GM12875 (cell line): Measurements from ENCODE around the gene CETP.

ENCODE experiments used
- H3K4me3 ChIP-seq: one replicate; pipeline ENCODE4 v1.5.1; 2011; ENCODE audit warnings: low read depth, low read length, control low read depth
- CTCF ChIP-seq: IDR thresholded peaks from 2 replicates; pipeline ENCODE4 v1.5.1; 2011; ENCODE audit warnings: low read depth, mild to moderate bottlenecking, control low read depth, inconsistent platforms, low read length, moderate library complexity, borderline replicate concordance; ENCODE audit not compliant: insufficient read depth

CETP gene

DNA sequence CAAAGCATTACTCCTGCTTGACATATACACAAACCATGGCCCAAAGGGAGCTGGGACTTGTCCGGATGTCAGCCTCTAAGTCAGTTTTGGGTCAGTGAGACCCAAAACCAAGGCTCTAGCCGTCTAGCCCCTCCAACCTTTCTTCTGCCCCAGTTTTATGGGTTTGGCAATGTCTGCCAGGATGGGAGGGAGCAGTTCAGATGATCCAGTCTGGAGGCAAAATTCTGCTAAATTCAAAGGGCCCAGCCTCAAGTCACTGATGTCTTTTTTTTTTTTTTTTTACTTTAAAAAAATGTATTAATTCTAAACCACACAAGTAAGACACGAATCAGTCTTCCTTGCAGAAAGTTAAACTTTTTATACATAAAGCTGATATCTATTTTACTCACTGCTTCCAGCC lies 36.2 kb downstream of the CETP start:
- no peak for TF ChIP-seq CTCF
- no peak overlapping the region for H3K4me3 ChIP-seq

DNA sequence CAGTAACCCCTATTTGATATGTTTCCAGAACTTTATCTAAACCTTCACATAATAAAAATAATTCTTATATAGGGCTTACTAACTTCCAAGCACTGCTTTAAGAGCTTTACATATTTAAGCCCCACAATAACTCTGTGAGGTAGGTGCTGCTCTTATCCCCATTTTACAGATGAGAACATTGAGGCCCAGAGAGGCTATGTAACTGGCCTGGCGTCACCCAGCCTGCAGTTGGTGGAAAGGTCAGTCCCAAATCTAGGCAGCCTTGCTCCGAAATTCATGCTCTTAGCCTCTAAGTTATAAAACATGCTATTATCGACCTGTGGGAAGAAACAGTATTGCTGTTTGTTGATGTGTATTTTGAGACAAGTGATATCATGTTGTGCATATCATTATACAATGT lies 36.6 kb downstream of the CETP start:
- no peak for TF ChIP-seq CTCF

DNA sequence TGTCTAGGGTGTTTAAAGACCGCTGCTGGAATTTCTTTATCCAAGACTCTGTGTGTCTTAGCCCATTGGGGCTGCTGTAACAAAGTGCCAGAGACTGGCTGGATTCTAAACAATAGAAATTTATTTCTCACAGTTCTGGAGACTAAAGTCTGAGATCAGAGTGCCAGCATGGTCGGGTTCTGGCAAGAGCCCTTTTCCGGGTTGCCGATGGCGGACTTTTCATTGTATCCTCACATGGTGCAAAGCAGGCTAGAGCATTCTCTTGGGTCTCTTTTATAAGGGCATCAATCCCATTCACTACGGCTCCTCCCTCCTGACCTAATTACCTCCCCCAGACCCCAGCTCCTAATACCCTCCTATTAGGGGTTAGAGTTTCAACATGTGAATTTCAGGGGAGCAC lies 37.1 kb downstream of the CETP start:
- TF ChIP-seq CTCF: no peak
- H3K4me3 ChIP-seq: no peak overlapping the region

More for the DNA sequence above, 36.6 kb downstream of the CETP start:
- no peak overlapping the region for H3K4me3 ChIP-seq

GRCh38 chr16:56999409-57000270 lies 37.9 kb downstream of the CETP start:
- H3K4me3 ChIP-seq: no peak overlapping the region
- TF ChIP-seq CTCF: no peak

- no peak overlapping the region for H3K4me3 ChIP-seq
- TF ChIP-seq CTCF: no peak
Measured at GRCh38 chr16:57000271-57001025, 38.7 kb downstream of the CETP start.

- H3K4me3 ChIP-seq: no peak overlapping the region
- no peak for TF ChIP-seq CTCF
Measured at GRCh38 chr16:57001026-57001679, 39.4 kb downstream of the CETP start.
